PC-3 (cell line): ENCODE measurements around the gene CEACAM19. TPM values are rescaled to one million over a fixed set of nuclear protein-coding genes. Genes with fewer than 3 reads are reported as not detected.

Source experiments
- ATAC-seq: fragments of 200-7000 bp; cut with Tn5 transposase; 2 replicates; pipeline ENCODE4 v1.9.1; 2020; ENCODE audit warnings: mild to moderate bottlenecking, moderate library complexity
- BruUV-seq: library from RNA; stranded (reverse); fragments of 400-500 nt; replicated peaks from 2 replicates; lab custom pipeline; 2021; lab: Mats Ljungman, UMichigan
- CTCF ChIA-PET: fragments of 300-600 bp; sonication (Branson Sonifier 250); formaldehyde crosslinking; loops from one replicate; lab custom pipeline; 2022; ENCODE audit warnings: antibody characterized with exemption; lab: Charles Lee
- POLR2A ChIA-PET: fragments of 300-600 bp; sonication (Branson Sonifier 250); formaldehyde crosslinking; loops from one replicate; lab custom pipeline; 2022; ENCODE audit warnings: antibody characterized with exemption; ENCODE audit not compliant: unreplicated experiment; lab: Charles Lee
- DNase-seq: peaks from one replicate; pipeline ENCODE4 v3.0.0-alpha.2; 2015
- H2AFZ ChIP-seq: fragments of 300-600 bp; sonication (generic); 2 replicates; pipeline ENCODE4 v1.6.0; 2016; ENCODE audit warnings: antibody characterized with exemption, low read length
- H3F3A ChIP-seq: fragments of 300-600 bp; sonication (generic); one replicate; pipeline ENCODE4 v1.6.0; 2017; ENCODE audit warnings: antibody characterized with exemption, low read length, control low read depth, mild to moderate bottlenecking; ENCODE audit not compliant: unreplicated experiment
- H3K27ac ChIP-seq: fragments of 300-600 bp; sonication (generic); 2 replicates; pipeline ENCODE4 v1.5.1; 2016; ENCODE audit warnings: mild to moderate bottlenecking, low read length
- H3K27me3 ChIP-seq: fragments of 300-600 bp; sonication (generic); 2 replicates; pipeline ENCODE4 v1.6.1; 2016; ENCODE audit warnings: low read length, mixed read lengths
- H3K36me3 ChIP-seq: fragments of 300-600 bp; sonication (generic); 2 replicates; pipeline ENCODE4 v1.6.1; 2016; ENCODE audit warnings: low read depth, mixed run types, low read length, mixed read lengths
- H3K4me1 ChIP-seq: fragments of 300-600 bp; sonication (generic); 2 replicates; pipeline ENCODE4 v1.5.1; 2016; ENCODE audit warnings: low read length; ENCODE audit not compliant: insufficient read depth
- H3K4me2 ChIP-seq: fragments of 300-600 bp; sonication (generic); 2 replicates; pipeline ENCODE4 v1.6.0; 2016; ENCODE audit warnings: low read length
- H3K4me3 ChIP-seq: fragments of 300-600 bp; sonication (generic); 2 replicates; pipeline ENCODE4 v1.5.1; 2016; ENCODE audit warnings: mild to moderate bottlenecking, low read length, mixed read lengths
- H3K79me2 ChIP-seq: fragments of 300-600 bp; sonication (generic); 2 replicates; pipeline ENCODE4 v1.6.1; 2017; ENCODE audit warnings: low read length, mixed read lengths
- H3K9ac ChIP-seq: fragments of 300-600 bp; sonication (generic); 2 replicates; pipeline ENCODE4 v1.6.0; 2016; ENCODE audit warnings: mild to moderate bottlenecking, low read length
- H3K9me2 ChIP-seq: fragments of 300-600 bp; sonication (generic); replicated peaks from 2 replicates; pipeline ENCODE4 v1.6.1; 2016; ENCODE audit warnings: mixed run types, low read length, mixed read lengths
- H3K9me3 ChIP-seq: fragments of 300-600 bp; sonication (generic); 2 replicates; pipeline ENCODE4 v1.6.1; 2016; ENCODE audit warnings: low read length, mixed read lengths
- H4K20me1 ChIP-seq: fragments of 300-600 bp; sonication (generic); 2 replicates; pipeline ENCODE4 v1.6.1; 2016; ENCODE audit warnings: low read length, mixed read lengths
- EZH2 ChIP-seq: fragments of 300-600 bp; sonication (generic); IDR thresholded peaks from one replicate; pipeline ENCODE4 v1.6.1; 2017; ENCODE audit warnings: antibody characterized with exemption, mild to moderate bottlenecking, low read length; ENCODE audit not compliant: unreplicated experiment
- EZH2phosphoT487 ChIP-seq: fragments of 300-600 bp; sonication (generic); IDR thresholded peaks from 2 replicates; pipeline ENCODE4 v1.6.1; 2018; ENCODE audit warnings: mild to moderate bottlenecking, antibody characterized with exemption, low read length, borderline replicate concordance
- intact Hi-C: fragments of 100-400 bp; cut with micrococcal nuclease; formaldehyde crosslinking; loops from 2 replicates; pipeline ENCODE4 v1.9.0; 2023
- total RNA-seq: library from RNA; depleted of rRNA; stranded (reverse); fragments of >200 nt; gene quantifications from 2 replicates; pipeline ENCODE4 v1.2.3, GENCODE V29; 2014
- TF ChIP-seq, protein P1 (sequence below): fragments of 300-600 bp; sonication (generic); conservative IDR thresholded peaks from 2 replicates; pipeline ENCODE4 v1.5.1; 2017; ENCODE audit warnings: antibody characterized with exemption, low read depth, mild to moderate bottlenecking, low read length

The CEACAM19 gene
- total RNA-seq, 1 experiment from 2014 or later: 4.3 TPM

DNA sequence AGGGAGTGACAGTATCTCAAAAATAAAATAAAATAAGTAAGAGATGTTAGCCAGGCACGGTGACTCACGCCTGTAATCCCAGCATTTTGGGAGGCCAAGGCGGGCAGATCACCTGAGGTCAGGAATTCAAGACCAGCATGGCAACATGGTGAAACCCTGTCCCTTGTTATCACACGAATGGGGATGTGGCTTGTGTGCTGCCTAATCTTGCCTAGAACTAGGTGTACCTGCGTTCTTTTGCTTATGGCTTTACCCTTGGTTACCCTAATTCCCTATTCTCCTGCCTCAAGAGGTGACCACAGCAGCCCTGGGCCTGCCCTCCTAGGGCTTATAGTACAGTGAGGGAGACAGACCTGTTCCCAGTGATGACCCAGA, 33.9 kb upstream of the CEACAM19 start:
- Histone ChIP-seq H2AFZ (no peak overlapping the region), H3K27me3 (no peaks in the 10 kb centered on the region), H3K9me3 (no peaks in the 10 kb centered on the region), H3K27ac (no peak overlapping the region), H3K36me3 (no peaks in the 10 kb centered on the region), H3K4me1 (peaks cover 51% of the 10 kb centered on the region), H3K4me2 (no peak overlapping the region), H3K9me2 (no peaks in the 10 kb centered on the region), H3F3A (peaks cover 4% of the 10 kb centered on the region), H3K9ac (no peak overlapping the region), H3K4me3 (no peak overlapping the region), H3K79me2 (no peaks in the 10 kb centered on the region), H4K20me1 (no peaks in the 10 kb centered on the region)
- no TSS peak for BruUV-seq
- ChIA-PET POLR2A (no interaction called here), CTCF (no interaction called here)
- DNase-seq (peak; percentile 7), ATAC-seq (no peak)
- TF ChIP-seq EZH2phosphoT487 (no peak), EZH2 (no peak)
- TF ChIP-seq, protein P1, sequence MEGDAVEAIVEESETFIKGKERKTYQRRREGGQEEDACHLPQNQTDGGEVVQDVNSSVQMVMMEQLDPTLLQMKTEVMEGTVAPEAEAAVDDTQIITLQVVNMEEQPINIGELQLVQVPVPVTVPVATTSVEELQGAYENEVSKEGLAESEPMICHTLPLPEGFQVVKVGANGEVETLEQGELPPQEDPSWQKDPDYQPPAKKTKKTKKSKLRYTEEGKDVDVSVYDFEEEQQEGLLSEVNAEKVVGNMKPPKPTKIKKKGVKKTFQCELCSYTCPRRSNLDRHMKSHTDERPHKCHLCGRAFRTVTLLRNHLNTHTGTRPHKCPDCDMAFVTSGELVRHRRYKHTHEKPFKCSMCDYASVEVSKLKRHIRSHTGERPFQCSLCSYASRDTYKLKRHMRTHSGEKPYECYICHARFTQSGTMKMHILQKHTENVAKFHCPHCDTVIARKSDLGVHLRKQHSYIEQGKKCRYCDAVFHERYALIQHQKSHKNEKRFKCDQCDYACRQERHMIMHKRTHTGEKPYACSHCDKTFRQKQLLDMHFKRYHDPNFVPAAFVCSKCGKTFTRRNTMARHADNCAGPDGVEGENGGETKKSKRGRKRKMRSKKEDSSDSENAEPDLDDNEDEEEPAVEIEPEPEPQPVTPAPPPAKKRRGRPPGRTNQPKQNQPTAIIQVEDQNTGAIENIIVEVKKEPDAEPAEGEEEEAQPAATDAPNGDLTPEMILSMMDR: no peak
- intact Hi-C loops: no loop called here

DNA sequence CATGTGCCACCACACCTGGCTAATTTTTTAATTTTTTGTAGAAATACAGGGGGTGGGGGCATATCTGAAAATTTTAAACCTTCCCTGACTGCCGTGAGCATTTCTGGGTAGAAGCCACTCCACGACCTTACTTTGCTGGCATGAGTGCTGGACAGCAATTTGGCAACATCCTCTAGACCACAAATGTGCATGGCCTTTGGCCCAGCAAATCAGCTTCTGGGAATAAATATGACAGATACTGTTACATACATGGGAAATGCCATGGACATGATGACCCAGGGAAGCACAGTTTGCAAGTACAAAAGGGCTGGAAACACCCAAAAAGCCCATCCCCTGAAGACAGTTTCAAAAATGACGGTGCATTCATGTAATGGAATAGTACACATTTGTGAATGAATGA, 30.8 kb upstream of the CEACAM19 start:
- Histone ChIP-seq H3K36me3 (no peaks in the 10 kb centered on the region), H3K9me3 (no peaks in the 10 kb centered on the region), H2AFZ (no peak overlapping the region), H3F3A (peaks cover 4% of the 10 kb centered on the region), H3K4me2 (peak overlapping the region; percentile 5; the same call in 1 of the 2 replicates), H3K9me2 (no peaks in the 10 kb centered on the region), H3K27ac (peak overlapping the region; percentile 72), H3K9ac (peak overlapping the region; percentile 22; the same call in 1 of the 2 replicates), H3K79me2 (peaks cover 20% of the 10 kb centered on the region), H3K4me1 (peaks cover 49% of the 10 kb centered on the region), H3K27me3 (no peaks in the 10 kb centered on the region), H3K4me3 (no peak overlapping the region), H4K20me1 (0 out of 2 replicates have a peak, but pooled peaks cover 3% of the 10 kb centered on the region)
- DNase-seq (peak; percentile 82), ATAC-seq (peak; percentile 47)
- TF ChIP-seq EZH2phosphoT487 (no peak), EZH2 (no peak)
- TF ChIP-seq, protein P1: no peak
- intact Hi-C loops: loop anchor here (5.0 kb wide), 1 partner anchor 53 kb away; no protein-coding TSS in a partner anchor
- no TSS peak for BruUV-seq
- CTCF ChIA-PET: interaction anchor here (0.5 kb wide), 1 partner anchor 30 kb away, joined by 3 read pairs; no protein-coding TSS in a partner anchor
- POLR2A ChIA-PET: interaction anchor here (0.7 kb wide), 1 partner anchor 267 kb away, joined by 5 read pairs; no protein-coding TSS in a partner anchor

DNA sequence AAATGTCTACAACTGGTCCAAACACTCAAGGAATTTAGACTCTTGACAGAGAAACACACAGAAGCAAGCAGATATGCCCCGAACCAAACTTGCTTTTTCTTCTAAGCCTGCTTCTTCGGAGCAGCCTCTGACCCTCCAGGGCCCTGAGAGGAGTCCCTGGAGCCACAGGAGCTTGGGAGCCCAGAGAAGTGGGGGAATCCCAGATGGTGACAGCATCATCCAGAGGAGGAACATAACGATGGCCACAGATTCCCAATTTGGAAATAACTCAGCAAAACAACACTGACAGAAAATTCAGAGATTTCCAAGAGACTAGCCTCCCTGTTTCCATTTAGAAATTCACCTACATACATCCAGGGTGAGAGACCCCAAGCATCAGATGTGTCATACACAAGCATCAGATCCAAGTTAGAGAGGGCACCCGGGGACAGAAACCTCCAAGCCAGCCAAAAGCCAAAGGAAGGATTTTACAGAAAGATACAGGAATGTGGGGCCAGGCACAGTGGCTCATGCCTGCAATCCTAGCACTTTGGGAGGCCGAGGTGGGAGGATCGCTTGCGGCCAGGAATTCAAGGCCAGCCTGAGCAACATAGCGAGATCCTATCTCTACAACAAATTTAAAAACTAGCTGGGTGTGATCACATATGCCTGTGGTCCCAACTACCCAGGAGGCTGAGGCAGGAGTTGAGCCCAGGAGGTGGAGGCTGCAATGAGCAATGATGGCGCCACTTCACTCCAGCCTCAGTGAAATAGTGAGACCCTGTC, 29.6 kb upstream of the CEACAM19 start:
- DNase-seq (no peak), ATAC-seq (no peak)
- Histone ChIP-seq H4K20me1 (peaks cover 8% of the 10 kb centered on the region), H3K9ac (no peak overlapping the region), H3K4me2 (0 out of 2 replicates have a peak overlapping the region, but pooled peaks have one; percentile 5), H3F3A (no peaks in the 10 kb centered on the region), H3K9me2 (no peaks in the 10 kb centered on the region), H3K27ac (peak overlapping the region; percentile 72), H3K4me3 (no peak overlapping the region), H2AFZ (no peak overlapping the region), H3K36me3 (peaks cover 2% of the 10 kb centered on the region; the same call in 1 of the 2 replicates), H3K79me2 (peaks cover 31% of the 10 kb centered on the region), H3K4me1 (peaks cover 42% of the 10 kb centered on the region), H3K27me3 (no peaks in the 10 kb centered on the region), H3K9me3 (no peaks in the 10 kb centered on the region)
- intact Hi-C loops: loop anchor here (5.0 kb wide), 1 partner anchor 54 kb away; no protein-coding TSS in a partner anchor
- no TSS peak for BruUV-seq
- TF ChIP-seq, protein P1: no peak
- TF ChIP-seq EZH2 (no peak), EZH2phosphoT487 (no peak)
- POLR2A ChIA-PET: no interaction called here
- CTCF ChIA-PET: no interaction called here
